Thyroid gland (tissue), 4 donors: ENCODE measurements around the gene CEP350.

Source experiments
- POLR2A ChIP-seq, 2 donors: fragments of 450-650 bp; IDR thresholded peaks; one replicate each; pipeline ENCODE4 v1.6.1; 2017; ENCODE audit warnings: antibody characterized with exemption in 2 of 2, mild to moderate bottlenecking in 2 of 2, moderate library complexity in 1 of 2
- TF ChIP-seq, protein P1 (sequence below), 6 experiments: fragments of 200-600 bp in 3 of 6; fragments of 450-650 bp in 3 of 6; sonication (generic) in 3 of 6; IDR thresholded peaks; one replicate each; pipeline ENCODE4 v1.5.1; 2016 to 2019; ENCODE audit warnings: antibody characterized with exemption in 6 of 6, mild to moderate bottlenecking in 2 of 6, inconsistent platforms in 1 of 6, moderate library complexity in 1 of 6

DNA sequence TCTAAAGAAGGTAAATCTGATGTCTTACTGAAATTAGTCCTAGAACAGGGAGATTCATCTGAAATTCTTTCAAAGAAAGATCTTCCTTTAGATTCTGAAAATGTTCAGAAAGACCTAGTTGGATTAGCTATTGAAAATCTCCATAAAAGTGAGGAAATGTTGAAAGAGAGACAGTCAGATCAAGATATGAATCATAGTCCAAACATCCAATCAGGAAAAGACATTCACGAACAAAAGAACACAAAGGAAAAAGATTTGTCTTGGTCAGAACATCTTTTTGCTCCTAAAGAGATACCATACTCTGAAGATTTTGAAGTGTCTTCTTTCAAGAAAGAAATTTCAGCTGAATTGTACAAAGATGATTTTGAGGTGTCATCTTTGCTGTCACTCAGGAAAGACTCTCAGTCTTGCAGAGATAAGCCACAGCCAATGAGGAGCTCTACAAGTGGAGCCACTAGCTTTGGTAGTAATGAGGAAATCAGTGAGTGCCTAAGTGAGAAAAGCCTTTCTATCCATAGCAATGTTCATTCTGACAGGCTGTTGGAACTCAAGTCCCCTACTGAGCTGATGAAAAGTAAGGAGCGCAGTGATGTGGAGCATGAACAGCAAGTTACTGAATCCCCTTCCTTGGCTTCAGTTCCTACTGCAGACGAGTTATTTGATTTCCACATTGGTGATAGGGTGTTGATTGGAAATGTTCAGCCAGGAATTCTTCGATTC lies 138.5 kb downstream of the CEP350 start:
- TF ChIP-seq, protein P1, sequence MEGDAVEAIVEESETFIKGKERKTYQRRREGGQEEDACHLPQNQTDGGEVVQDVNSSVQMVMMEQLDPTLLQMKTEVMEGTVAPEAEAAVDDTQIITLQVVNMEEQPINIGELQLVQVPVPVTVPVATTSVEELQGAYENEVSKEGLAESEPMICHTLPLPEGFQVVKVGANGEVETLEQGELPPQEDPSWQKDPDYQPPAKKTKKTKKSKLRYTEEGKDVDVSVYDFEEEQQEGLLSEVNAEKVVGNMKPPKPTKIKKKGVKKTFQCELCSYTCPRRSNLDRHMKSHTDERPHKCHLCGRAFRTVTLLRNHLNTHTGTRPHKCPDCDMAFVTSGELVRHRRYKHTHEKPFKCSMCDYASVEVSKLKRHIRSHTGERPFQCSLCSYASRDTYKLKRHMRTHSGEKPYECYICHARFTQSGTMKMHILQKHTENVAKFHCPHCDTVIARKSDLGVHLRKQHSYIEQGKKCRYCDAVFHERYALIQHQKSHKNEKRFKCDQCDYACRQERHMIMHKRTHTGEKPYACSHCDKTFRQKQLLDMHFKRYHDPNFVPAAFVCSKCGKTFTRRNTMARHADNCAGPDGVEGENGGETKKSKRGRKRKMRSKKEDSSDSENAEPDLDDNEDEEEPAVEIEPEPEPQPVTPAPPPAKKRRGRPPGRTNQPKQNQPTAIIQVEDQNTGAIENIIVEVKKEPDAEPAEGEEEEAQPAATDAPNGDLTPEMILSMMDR (IDR thresholded peaks at IDR 0.05), result no peak
- TF ChIP-seq POLR2A (IDR thresholded peaks at IDR 0.05), result no peak
